ENCODE measurements around the gene CDC26.
"Not testable (repeated sequence)": the region's sequence is repeated elsewhere in the genome, so short reads cannot be mapped to it uniquely, and the experiment has no call there.

The CDC26 gene

DNA sequence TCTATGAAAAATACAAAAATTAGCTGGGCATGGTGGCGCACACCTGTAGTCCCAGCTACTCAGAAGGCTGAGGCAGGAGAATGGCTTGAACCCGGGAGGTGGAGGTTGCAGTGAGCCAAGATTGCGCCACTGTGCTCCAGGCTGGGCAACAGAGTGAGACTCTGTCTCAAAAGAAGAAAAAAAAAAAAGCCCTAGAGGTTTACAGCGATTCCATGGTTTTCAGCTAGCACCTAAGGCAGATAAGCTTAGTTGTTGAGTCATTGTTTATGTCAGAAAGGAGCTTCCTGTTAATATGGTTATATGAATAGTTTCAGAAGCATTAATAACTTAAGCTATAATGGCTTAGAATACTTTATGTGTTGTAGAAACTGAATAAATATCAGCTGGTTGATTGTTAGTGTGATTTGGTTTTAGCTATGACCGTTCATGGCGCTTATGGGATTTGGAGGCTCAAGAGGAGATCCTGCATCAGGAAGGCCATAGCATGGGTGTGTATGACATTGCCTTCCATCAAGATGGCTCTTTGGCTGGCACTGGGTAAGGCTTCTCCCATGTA lies 14.8 kb upstream of the CDC26 start:
- no peak for DNase-seq

DNA sequence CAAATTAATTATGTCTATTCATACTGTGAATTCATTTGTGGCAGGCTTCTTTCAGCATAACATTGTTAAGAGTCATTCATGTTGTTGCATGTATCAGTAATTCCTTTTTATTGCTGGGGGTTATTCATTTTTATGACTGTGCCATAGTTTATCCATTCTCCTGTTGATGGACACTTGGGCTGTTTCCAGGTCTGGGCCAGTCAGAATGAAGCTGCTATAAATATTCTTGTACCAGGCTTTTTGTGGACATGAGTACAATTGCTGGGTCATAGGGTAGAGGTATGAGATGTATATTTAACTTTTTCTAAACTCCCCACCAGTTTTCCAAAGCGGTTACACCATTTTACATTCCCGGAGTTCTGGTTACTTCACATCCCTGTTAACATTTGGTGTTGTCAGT lies 13.7 kb upstream of the CDC26 start:
- peak; percentile 30 for DNase-seq

DNA sequence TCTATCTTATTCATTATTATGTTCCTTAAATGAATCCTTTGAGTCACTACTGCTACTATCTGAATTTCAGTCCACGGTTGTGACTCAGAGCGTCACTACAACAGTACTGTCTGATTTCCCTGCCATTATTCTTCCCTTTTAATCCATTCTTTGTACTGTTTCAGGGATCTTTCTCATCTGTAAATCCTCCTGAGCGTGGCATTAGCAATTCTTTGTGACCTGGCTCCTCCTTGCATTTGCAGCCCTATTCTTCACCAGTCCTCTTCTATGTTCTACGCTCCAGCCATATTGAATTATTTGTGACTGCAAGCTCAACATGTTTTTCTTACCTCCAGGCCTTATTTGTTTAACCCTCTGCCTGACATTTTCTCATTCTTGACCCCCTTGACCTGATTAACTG lies 6.0 kb upstream of the CDC26 start:
- no peak for DNase-seq

DNA sequence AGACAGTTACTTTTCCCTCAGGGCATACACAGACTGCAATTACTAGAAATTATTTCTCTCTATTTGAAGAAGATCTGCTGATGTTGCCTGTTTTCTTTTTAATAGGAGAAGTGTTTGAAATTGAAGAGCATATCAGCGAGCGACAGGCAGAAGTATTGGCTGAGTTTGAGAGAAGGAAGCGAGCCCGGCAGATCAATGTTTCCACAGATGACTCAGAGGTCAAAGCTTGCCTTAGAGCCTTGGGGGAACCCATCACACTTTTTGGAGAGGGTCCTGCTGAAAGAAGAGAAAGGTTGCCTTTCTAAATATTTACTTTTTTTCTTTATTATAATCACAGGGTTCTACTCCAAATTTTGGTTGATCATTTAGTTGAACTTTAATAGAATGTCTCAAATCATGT lies 3.5 kb upstream of the CDC26 start:
- no peak for DNase-seq

DNA sequence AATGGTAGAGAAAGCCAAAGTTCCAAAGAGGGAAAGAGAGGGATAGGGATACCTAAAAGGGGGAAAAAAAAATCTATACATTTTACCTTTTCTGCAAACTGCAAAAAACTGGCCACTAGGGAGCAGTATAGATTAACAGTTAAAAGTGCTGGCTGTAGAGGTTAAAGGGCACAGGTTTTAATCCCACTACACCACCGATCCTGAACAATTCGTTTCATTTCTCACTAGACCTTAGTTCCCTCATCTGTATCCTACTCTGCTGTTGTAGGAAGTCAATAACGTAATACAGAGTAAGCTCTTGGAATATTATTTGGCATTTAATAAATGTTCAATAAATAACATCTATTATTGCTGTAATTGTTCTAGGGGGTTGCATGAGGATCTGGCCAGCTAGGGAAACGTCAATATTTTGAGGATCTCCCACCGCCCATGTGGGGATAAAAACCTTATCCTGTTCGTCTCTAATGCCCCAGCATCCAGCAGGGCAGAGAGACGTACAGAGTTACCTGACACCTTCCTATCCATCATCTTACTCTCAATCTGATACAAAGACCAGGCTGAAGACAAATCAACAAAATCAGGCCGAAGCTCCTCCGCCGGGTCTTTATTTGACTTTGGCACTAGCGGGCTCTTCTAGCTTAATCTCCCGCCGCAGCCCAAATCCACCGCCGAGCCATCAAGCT lies 757 bp downstream of the CDC26 start:
- peak; percentile 74 for DNase-seq

DNA sequence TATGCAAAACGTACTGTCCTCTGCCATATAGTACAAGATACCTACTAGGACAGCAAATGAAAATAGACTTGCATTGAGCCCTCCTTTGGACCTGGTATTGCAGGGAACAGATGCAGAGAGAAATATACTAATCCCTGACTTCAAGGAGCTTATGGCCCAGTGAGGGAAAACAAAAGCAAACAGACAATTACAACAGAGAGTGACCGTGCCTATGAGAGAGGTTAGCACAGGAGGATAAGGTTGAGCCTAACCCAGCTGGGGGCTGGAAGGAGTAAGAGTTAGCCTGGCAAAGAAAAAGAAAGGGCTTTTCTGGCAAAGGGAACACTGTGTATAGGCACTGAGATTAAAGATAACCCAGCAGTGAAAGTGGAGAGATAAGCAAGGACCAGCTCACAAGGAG lies 5.5 kb downstream of the CDC26 start:
- DNase-seq: no peak

DNA sequence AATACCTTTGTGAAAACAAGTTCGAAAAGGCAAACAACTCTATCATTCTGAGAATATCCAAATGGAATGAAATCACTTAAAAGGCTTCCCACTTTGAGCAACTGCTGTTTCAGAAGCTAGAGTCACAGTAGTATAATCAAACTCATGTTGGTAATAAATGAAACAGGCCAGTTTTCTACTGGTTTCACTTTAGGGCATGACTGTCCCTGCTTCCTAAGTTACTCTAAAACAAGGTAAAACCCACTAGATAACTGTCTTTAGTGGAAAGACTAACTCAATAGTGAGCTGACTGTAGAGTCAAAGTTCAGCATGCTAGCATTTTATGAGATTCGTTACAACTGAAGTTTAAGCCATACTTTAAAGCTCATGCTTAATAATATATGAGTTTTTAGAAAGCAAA lies 6.0 kb downstream of the CDC26 start:
- no peak for DNase-seq

DNA sequence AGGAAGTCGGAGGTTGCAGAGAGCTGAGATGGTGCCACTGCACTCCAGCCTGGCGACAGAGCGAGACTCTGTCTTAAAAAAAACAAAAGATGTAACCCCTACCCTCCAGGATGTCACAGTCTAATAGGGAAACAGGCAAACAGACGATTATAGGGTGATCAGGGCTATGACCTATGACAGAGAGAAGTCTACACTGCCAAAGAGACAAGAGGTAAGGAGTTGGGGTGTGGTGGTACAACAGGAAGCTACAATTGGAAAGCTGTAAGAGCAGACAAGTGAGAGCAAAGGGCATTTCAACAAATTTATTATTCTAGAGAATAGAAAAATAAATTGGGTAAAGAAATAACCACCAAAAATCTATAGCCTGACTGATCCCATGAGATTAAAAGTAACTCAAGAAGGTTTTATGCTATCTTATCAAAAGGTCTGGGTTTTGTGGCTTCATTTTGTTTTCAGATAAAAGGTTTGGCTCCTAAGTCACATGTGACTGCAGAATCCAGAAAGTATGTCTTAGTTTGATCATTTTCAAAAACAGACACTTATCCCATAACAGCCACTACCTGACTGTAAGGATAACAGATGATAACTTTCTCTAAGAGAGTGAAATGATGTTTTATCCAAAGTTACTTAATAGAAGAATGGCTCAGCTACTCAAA lies 7.3 kb downstream of the CDC26 start:
- no peak for DNase-seq

DNA sequence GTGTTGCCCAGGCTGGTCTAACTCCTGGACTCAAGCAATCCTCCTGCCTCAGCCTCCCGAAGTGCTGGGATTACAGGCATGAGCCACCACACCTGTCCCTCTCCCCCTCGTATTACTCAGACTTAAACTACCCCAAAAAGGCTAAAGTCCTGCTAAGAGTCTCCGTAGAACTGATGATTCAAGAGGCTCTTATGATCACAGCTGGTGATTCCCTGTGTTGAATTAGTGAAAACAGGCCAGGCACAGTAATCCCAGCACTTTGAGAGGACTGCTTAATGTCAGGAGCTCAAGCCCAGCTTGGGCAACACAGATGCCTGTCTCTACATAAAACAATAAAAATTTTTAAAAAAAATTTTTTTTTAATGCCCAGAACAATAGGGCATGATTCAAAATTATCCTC lies 9.2 kb downstream of the CDC26 start:
- DNase-seq: no peak

DNA sequence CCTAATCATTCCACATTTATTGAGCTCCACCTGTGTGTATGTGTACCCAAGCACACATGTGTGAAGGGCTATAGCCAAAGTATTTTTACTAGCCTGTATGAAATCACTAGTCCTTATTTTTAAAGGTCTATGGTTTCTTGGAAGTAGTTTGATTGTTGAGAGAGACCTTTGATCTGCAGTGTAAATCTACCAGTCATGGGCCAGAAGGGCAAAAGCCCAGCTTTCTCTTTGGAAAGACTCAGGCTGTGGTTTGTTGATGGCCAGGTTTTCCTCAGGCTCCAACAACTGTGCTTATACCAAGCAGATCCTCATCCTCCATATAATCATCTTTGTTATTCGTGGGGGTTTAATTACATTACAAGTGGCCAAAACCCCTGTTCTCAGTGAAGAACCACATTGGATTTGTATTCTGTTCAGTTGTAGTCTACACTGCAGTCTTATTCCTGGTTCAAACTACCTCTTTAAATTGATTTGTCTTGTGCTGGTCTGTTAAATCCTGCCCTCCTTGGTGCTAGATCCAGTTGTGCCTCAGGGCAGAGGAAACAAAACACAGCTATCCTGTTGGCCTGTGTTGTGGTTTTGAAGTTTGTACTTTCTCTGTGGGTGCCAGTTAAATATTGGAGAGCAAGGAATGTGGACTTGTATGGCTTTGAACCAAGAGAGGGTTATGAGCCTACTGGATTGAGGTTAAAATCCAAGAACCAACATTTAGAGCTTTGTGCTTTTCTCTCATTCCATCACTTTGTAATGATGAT lies 13.3 kb downstream of the CDC26 start:
- no peak for DNase-seq

DNA sequence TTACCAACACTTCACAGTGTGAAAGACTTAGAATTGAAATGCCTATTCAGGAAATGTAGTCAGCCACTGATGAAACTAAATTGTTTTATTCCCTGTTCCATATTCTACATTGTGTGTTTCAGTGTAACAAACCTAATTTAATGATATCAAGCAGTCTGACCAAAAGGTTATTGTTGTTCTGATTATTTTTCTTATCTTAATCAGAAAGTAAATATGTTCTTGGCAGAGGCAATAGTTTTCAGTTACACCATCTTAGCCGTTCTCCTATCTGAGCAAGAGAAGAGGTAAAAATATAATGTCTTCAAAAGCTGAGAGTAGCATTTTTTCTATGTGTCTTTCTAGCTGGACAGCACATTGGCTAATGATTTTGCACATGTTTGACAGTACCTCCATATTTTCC lies 17.1 kb downstream of the CDC26 start:
- DNase-seq: no peak

DNA sequence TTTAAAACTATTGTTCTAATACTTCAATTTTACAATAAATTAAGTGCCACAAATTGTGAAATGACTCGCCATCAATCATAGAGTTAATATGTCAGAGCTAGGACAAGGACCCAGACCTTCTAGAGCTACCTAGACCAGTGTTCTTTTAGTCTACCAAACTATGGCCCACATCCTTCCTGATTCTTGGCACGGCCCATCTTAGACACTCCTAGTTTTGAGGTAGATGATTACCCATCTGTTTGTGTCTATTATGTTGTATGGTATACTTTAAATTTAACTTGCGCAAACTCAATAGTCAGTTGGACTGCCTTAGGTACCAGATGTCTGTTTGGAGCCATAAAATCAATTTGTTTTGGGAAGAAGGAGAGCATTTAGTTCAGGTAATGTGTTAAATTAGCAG lies 17.5 kb downstream of the CDC26 start:
- DNase-seq: no peak

DNA sequence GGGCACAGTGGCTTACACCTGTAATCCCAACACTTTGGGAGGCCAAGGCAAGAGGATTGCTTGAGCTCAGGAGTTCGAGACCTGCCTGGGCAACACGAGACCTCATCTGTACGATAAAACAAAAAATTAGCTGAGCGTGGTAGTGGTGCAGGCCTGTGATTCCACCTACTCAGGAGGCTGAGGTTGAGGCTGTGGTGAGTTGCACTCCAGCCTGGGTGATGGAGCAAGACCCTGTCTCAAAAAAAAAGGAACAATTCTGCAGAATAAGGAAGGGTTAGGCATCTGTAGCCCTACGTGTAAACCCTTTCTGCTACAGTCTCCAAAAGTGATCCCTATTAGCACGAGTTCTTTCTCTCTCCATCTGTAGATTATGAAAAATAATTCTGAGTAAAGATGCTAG lies 19.9 kb downstream of the CDC26 start:
- no peak for DNase-seq

DNA sequence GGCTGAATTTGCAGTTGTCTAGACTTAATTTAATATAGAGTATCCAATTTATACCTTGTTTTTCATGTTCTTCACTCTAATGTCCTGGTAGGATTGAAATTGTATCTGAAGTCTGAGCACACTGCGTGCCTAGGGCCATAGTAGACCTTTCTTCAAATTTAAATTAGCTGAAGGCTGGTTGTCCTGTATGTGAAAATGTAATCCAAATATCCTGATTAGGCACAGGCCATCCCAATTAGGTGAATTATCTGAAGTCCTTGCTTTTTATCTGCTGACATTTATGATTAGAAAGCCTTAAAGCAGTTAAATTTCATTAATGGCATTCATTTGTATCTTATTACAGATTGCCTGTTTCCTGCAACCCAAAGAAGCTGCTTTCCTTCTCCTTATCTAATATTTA lies 20.4 kb downstream of the CDC26 start:
- DNase-seq: no peak

DNA sequence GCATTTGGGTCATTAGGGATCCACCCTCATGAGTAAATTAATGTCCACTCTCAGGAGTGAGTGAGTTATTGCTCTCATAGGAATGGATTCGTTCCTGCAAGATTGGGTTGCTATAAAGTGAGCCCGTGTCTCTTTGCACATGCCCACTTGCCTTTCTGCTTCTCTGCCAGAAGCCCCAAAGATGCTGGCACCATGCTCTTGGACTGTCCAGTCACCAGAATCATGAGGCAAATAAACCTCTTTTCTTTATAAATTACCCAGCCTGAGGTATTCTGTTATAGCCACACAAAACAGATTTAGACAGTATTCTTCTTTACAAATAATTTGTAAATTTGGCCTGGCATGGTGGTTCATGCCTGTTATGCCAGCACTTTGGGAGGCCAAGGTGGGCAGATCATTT lies 24.6 kb downstream of the CDC26 start:
- DNase-seq: no peak

DNA sequence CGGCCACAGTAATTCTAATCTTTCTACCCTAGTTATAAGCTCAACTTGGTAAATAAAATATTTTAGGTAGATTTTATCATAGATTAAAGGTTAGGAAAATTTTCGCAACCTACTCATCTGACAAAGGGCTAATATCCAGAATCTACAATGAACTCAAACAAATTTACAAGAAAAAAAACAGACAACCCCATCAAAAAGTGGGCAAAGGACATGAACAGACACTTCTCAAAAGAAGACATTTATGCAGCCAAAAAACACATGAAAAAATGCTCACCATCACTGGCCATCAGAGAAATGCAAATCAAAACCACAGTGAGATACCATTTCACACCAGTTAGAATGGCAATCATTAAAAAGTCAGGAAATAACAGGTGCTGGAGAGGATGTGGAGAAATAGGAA lies 25.7 kb downstream of the CDC26 start:
- not testable (repeated sequence) for DNase-seq

DNA sequence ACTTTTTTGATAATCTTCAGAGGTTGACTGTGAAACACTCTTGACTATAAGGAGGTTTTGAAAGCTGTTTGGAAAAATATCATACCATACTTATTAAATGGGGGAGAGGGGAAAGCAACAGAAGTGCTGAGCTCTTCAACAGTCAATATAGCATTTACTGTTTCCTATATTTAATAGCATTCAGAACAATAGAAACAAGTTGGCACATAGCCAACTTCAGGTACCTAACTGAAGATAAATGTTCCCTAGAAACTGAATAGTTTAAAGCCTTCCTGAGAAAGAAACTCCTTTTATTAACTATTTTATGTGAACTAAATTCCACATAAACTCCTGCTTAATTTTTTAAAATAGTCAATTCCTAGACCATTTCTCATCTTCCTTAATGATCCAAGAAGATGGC lies 27.7 kb downstream of the CDC26 start:
- peak; percentile 19 for DNase-seq

DNA sequence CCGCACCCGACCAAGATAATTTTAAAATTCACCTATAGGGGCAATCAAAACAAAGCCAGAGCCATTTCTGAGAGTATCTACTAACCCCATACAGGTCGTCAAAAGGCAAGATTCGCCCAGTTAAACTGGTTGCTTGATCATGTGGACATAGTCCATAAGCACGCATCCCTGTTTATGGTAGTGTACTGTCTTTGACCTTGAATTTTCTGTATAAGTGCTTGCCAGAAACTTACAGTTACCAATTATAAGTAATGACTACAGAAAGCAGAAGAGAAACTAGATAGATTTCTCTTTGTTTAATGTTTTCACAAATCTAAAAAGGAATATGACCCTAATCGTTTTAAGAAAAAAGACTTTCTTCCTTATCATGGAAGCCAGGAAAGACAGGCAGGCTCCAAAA lies 28.4 kb downstream of the CDC26 start:
- no peak for DNase-seq

DNA sequence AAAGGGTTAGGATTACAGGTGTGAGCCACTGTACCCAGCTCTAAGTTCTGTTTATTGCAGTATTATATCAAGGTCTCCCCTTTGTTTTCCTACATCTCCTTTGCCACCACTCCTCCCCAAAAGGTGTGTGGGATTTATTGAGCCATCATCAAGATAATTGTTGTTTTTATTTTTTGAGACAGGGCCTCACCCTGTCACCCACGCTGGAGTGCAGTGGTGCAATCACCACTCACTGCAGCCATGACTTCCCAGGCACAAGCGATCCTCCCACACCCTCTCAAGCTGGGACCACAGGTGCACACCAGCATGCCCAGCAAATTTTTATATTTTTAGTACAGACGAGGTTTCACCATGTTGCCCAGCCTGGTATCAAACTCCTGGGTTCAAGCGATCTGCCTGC lies 29.5 kb downstream of the CDC26 start:
- no peak for DNase-seq

DNA sequence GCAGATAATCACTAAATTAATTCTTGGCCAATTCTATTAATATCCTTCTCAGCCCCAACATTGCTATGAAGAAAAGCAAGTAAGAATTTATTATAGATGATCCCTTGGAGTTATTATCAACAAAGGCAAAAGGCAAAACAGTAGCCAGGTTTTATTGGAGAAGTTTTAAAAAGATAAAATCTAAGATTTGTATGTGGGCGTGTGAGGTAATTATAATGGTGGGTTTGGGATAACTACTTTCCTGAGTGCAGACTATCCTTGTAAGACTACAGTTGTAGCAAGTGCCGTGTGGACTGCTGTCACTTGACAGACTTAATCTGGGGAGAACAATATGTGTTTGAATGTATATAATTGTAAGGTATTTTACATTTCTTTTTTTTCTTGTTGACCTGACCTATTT lies 30.8 kb downstream of the CDC26 start:
- DNase-seq: no peak

DNA sequence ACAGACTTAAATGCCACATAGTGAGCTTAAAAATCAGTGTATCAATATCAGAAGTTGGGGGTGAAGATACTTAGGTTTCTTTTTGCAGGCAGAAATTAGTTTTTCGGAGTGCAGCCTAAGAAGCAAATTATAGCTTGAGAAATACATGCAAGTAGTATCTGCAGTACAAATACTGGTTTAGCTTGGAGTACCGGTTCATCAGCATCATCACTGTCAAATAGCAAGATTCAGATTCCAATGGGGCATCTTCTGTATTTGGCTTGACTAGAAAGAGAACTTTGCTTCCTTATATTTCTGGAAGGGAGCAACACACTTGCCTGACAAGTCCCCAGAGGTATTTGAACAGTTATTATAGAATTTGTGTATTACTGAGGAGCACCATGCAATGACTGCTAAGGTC lies 34.2 kb downstream of the CDC26 start:
- no peak for DNase-seq

DNA sequence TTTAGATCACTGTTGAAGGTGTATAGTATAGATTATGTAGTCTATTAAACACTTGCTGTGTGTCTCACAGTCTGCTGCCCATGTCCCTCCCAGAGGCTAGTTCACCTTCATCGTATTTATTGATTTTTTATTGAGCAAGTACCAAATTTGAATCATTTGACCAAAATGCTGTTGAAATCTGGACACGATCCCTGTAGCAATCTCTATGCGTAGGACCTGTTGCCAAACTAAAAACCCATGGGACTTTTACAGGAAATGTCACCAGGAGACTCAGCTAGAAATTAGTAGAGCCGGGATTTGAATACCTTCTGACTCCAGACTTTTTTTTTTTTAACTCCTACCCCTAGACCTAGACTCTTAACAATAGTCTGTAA lies 36.5 kb downstream of the CDC26 start:
- DNase-seq: no peak

DNA sequence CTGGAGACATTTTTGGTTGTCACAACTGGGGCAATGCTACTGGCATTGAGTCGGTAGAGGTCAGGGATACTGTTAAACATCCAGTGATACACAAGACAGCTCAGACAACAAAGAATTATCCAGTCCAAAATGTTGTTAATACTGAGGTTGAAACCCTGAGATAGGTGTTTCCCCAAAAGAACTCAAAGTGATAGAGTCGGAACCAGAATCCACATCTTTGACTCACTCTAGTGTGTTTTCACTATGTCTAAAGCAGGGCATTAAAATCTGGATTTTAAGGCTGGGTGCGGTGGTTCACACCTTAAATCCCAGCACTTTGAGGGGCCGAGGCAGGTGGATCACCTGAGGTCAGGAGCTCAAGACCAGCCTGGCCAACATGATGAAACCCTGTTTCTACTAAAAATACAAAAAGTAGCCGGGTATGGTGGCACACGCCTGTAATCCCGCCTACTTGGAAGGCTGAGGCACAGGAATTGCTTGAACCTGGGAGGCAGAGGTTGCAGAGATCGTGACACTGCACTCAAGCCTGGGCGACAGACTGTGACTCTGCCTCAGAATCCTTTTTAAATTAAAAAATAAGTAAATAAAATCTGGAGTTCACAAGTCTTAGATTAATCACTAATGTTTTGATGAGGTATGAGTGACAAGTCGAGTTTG lies 37.0 kb downstream of the CDC26 start:
- no peak for DNase-seq

DNA sequence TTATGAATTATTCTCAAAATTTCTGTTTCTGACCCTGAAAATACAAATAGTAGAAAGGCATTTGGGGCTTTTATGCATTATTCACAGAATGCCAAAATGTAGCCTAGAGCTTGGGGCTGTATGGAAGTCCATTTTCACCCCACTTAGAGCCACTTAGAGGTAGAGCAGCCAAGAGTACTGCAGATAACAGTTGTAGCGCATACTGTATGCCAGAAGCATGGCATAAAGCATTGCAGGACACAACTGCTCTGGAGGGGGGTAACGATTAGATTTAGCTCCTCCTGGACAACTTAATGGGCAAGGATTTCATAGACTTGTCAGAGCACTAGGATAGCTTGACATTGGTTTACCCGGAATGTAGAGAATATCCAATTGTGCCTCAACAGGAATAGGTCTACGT lies 38.3 kb downstream of the CDC26 start:
- DNase-seq: no peak
